DOHH2 (cell line): ENCODE measurements around the gene FRMPD4.

Source experiments
- CTCF ChIP-seq: fragments of 200-600 bp; sonication (generic); IDR thresholded peaks from one replicate; pipeline ENCODE4 v1.5.1; 2014; ENCODE audit warnings: antibody characterized with exemption, mild to moderate bottlenecking, low read depth, low read length; ENCODE audit not compliant: poor library complexity, severe bottlenecking
- EZH2phosphoT487 ChIP-seq: fragments of 200-600 bp; sonication (generic); IDR thresholded peaks from 2 replicates; pipeline ENCODE4 v1.6.1; 2017; ENCODE audit warnings: borderline replicate concordance, mild to moderate bottlenecking, antibody characterized with exemption, low read length, moderate library complexity, mixed read lengths

GRCh38 chrX:12174358-12174757 lies 36.1 kb downstream of the FRMPD4 start:
- TF ChIP-seq CTCF (no peak), EZH2phosphoT487 (no peak)
